Measurements from ENCODE around the gene WNT7A.

GRCh38 chr3:13833506-13834257, 46.2 kb downstream of the WNT7A start:
- TF ChIP-seq GABPA (IDR thresholded peaks at IDR 0.05; ENCODE audit: low read depth) = no peak
- TF ChIP-seq MXI1 (IDR thresholded peaks at IDR 0.05; ENCODE audit: low read depth, low read length) = no peak
- no peak for TF ChIP-seq CTCF (IDR thresholded peaks at IDR 0.05)
- TF ChIP-seq SIN3A (IDR thresholded peaks at IDR 0.05; ENCODE audit: borderline replicate concordance, low read depth, low read length) = no peak
- TF ChIP-seq SMC3 (IDR thresholded peaks at IDR 0.05; ENCODE audit: low read depth, low read length) = no peak
- no peak for TF ChIP-seq GATA2 (CRISPR knock-in tag; IDR thresholded peaks at IDR 0.05)
- TF ChIP-seq POLR2AphosphoS5 (IDR thresholded peaks at IDR 0.05; ENCODE audit: low read depth, low read length) = no peak
- TF ChIP-seq JUND (IDR thresholded peaks at IDR 0.05) = no peak

All from SK-N-SH (cell line).